HL-60 (cell line): Measurements from ENCODE around the gene RAET1E.

Experiments
- DNase-seq, 2 experiments: peaks; one replicate each; pipeline ENCODE4 v3.0.0-alpha.2; 2010 to 2020; ENCODE audit warnings: low read depth in 1 of 2, low spot score in 1 of 2
- H3K27ac ChIP-seq: fragments of 250-450 bp; sonication (Bioruptor Pico); replicated peaks from 2 replicates; pipeline ENCODE4 v1.5.1; 2020; ENCODE audit warnings: mild to moderate bottlenecking, moderate library complexity
- H3K27me3 ChIP-seq: fragments of 250-450 bp; sonication (Bioruptor Pico); 2 replicates; pipeline ENCODE4 v1.5.1; 2021; ENCODE audit warnings: mild to moderate bottlenecking, moderate library complexity; ENCODE audit not compliant: insufficient read depth, poor library complexity, severe bottlenecking
- H3K4me3 ChIP-seq: replicated peaks from 2 replicates; pipeline ENCODE4 v1.5.1; 2011; ENCODE audit warnings: mild to moderate bottlenecking, control low read depth, low read length; ENCODE audit not compliant: insufficient read depth
- GABPA ChIP-seq: IDR thresholded peaks from 2 replicates; pipeline ENCODE4 v1.6.1; 2012; ENCODE audit warnings: low read depth
- POLR2AphosphoS5 ChIP-seq: IDR thresholded peaks from 2 replicates; pipeline ENCODE4 v1.6.1; 2012; ENCODE audit warnings: low read depth
- REST ChIP-seq: IDR thresholded peaks from 2 replicates; pipeline ENCODE4 v1.6.1; 2012; ENCODE audit warnings: low read depth; ENCODE audit not compliant: insufficient replicate concordance
- SPI1 ChIP-seq: IDR thresholded peaks from 2 replicates; pipeline ENCODE4 v1.6.1; 2012; ENCODE audit warnings: low read depth, mild to moderate bottlenecking, borderline replicate concordance
- TF ChIP-seq, protein P1 (sequence below): IDR thresholded peaks from one replicate; pipeline ENCODE4 v1.5.1; 2011; ENCODE audit warnings: low read length, control low read depth, inconsistent platforms; ENCODE audit not compliant: insufficient read depth

Gene RAET1E

DNA sequence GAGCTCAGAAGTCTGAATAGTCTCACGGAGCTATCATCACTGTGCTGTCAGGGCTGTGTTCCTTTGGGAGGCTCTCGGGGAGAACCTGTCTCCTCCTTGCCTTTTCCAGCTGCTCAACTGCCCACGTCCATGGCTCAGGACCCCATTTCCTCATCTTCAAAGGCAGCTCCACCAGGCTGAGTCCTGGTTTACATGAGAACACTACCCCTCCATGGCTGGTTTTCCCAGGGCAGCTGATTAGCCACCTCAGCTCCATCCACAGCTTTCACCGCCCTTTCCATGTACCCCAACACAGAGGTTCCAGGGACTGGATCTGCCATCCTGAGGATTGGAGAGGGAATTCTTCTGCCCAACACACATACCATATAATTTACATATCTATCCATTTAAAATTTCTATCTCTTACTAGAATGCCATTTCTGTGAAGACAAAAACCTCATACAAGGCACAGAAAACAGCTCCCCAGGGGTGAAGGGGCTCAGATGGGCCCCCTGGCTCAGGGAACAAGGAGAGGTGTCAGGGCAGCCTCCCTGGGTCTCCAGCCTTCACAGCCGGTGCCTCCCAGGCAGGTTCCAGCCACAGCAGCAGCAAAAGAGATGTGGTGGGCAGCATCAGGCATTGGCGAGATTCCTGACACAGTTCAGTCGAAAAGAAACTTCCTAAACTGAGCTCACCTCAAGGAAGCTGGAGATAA is 2.2 kb upstream of the RAET1E start:
- no peak for DNase-seq
- H3K27ac ChIP-seq = no peak overlapping the region
- no peak for TF ChIP-seq REST
- no peak for TF ChIP-seq SPI1
- TF ChIP-seq, protein P1, sequence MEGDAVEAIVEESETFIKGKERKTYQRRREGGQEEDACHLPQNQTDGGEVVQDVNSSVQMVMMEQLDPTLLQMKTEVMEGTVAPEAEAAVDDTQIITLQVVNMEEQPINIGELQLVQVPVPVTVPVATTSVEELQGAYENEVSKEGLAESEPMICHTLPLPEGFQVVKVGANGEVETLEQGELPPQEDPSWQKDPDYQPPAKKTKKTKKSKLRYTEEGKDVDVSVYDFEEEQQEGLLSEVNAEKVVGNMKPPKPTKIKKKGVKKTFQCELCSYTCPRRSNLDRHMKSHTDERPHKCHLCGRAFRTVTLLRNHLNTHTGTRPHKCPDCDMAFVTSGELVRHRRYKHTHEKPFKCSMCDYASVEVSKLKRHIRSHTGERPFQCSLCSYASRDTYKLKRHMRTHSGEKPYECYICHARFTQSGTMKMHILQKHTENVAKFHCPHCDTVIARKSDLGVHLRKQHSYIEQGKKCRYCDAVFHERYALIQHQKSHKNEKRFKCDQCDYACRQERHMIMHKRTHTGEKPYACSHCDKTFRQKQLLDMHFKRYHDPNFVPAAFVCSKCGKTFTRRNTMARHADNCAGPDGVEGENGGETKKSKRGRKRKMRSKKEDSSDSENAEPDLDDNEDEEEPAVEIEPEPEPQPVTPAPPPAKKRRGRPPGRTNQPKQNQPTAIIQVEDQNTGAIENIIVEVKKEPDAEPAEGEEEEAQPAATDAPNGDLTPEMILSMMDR = no peak
- TF ChIP-seq POLR2AphosphoS5 = no peak
- no peak for TF ChIP-seq GABPA
- H3K27me3 ChIP-seq = peaks cover 11% of the 10 kb centered on the region
- no peak overlapping the region for H3K4me3 ChIP-seq

DNA sequence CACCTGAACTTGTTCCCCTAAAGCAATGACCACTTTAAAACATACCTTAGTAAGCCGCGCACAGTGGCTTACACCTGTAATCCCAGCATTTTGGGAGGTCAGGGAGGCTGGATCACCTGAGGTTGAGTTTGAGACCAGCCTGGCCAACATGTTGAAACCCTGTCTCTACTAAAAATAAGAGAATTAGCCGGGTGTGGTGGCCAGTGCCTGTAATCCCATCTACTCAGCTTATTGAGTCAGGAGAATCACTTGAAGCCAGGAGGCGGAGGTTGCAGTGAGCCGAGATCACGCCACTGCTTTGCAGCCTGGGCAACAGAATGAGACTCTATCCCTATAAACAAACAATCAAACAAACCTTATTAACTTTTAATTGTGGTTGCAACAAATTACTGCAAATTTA is 1.6 kb upstream of the RAET1E start:
- no peak overlapping the region for H3K27ac ChIP-seq
- no peak for DNase-seq
- H3K4me3 ChIP-seq = no peak overlapping the region
- no peak for TF ChIP-seq REST
- no peak for TF ChIP-seq SPI1
- no peak for TF ChIP-seq GABPA
- TF ChIP-seq POLR2AphosphoS5 = no peak
- TF ChIP-seq, protein P1 = no peak
- H3K27me3 ChIP-seq = peaks cover 11% of the 10 kb centered on the region

GRCh38 chr6:149898966-149899365 is 1.1 kb upstream of the RAET1E start:
- Histone ChIP-seq H3K4me3 (no peak overlapping the region), H3K27ac (no peak overlapping the region), H3K27me3 (peaks cover 11% of the 10 kb centered on the region)
- TF ChIP-seq POLR2AphosphoS5 (no peak), SPI1 (no peak), GABPA (no peak), REST (no peak)
- TF ChIP-seq, protein P1 = no peak
- DNase-seq = no peak
